ENCODE results near the gene PLXNA4.
"Not testable (repeated sequence)": the region's sequence is repeated elsewhere in the genome, so short reads cannot be mapped to it uniquely, and the experiment has no call there.

PLXNA4 gene

DNA sequence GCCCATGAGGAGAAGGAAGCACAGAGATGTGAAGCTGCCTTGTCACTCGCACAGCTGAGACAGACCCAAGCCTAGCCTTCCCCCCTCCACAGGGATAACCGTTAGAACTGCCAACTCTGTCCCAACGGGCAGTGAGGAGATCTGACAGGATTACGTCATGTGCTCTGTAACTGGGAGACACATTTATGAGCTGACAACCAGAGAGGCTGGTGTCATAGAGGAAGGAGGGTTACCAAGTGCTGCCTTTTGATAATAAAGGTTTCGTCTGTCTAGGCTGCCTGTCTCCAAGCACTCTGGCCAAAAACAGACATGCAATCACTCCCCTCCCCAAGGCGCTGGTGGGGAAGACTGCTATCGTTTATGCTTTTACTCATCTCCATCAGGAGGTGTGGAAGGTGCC, 165.9 kb downstream of the PLXNA4 start:
- DNase-seq, result no peak

DNA sequence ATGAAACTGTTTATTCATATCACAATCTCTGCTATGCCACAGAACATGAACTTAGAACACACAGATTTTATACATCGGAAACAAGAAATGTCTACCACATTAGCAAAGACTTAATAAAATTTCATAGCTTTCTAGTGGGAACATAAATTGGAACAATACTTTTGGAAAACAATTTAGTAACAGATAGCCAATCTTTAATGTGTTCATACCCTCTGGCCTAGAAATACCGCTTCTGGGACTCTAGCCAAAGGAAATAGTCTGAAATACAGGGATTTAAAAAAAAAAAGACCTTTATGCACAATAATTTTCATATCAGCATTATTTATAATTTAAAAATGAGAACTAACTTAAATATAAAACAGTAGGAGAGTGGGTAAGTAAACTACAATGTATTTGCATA, 168.5 kb downstream of the PLXNA4 start:
- no peak for DNase-seq

DNA sequence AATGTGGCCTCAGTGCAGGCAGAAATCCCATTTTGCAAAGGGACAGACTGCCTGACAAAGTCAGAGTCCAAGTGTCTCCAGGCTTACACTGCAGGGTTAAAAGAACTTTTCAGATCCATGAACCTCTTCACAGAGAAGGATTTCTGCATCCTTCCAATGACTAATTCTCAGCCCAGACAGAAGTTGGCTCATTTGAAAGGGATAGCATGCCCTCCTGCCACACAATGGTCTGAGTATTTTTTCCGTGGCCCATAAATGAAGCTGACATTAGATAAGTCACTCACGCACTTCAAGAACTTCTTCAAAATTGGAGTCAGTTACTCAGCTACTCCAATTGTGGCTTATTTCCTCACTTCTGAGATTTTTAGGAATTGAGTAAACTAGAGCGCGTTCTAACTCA, 170.2 kb downstream of the PLXNA4 start:
- no peak for DNase-seq

- DNase-seq, result no peak
Observed at GRCh38 chr7:132404261-132404660, 172.0 kb downstream of the PLXNA4 start.

GRCh38 chr7:132403465-132404110, 172.7 kb downstream of the PLXNA4 start:
- no peak for DNase-seq

DNA sequence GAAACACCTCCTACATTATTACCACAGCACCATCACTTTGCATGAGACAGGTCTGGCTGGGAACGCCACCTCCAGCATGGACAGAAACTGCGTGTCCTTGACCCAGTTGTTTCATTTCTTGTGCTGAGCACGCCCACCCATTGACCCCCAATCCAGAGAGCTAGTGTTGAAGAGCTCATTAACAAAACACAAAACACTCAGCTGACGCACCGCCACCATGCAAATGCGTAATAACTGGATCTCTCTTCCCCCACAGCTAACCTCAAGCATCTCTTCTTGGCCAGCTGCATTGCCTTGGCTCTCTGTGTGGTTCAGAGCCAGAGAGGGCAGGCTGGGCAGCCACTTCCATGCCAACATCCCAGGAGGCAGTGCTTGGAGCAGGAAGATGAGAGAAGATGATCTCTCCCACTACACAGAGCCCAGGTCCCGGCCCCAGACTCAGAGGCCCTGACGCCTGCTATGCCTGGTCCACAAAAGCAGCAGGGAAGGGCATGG, 173.5 kb downstream of the PLXNA4 start:
- DNase-seq, result no peak

DNA sequence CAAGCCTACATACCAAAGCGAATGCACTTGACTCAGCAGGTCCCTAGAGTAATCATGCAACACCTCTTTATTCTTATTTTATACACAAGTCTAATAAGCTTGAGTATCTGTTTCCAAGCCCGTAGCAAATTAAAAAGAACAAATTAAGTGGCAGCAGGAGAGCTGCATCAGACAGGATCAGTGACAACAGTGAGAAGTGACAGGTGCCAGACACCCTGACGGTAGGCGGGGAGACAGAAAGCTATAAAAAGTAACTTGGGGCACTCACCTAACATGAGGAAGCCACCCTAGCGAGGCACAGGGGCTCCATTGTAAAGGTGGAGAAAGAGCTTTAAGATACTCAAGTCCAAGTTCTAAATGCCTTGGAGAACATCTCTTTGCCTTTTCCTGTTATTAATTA, 174.2 kb downstream of the PLXNA4 start:
- DNase-seq, result no peak

DNA sequence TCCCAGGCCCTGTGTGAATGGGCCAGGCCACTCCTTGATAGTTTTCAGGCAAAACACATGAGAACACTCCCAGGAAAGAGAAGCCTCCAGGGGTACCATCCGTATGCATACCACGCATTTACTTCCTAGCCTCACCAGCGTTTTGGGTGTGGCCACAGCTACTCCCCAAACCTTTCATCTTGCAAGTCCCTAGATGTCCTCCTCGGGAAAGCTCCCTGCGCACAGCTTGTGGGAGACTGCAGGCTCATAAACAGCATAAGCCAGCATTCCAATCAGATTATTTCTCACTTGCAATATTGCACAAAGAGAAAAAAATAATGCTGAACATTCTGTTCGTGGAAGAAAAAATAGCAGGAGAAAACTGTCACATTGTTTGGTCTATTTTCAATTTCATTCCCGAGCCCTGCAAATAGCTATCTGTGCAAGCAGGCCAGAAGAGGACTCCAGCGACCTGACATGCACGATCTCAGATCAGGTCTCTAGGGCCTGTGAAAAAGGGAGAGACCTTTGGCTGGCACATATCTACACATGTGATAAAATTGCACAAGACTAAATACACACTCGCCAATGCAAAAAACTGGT, 175.6 kb downstream of the PLXNA4 start:
- no peak for DNase-seq

DNA sequence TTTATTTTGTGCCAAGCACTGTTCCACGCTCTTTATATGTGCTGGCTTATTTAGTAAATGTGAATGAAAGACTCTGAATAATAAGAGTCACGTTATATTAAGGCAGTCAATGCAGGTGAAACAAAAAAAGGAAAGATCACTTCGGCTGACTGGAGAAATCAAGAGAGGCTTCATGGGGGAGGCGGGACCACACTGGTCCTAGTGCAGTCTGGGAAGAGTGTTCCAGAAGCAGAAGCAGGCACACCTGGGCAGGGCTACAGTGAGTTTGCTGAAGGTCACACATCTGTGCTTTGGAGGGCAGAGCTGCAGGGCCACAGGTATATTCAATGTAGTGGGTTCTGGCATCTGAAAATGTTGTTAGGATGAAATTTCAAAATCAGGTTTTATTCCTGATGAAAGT, 176.9 kb downstream of the PLXNA4 start:
- DNase-seq, result no peak

GRCh38 chr7:132398253-132398925, 177.9 kb downstream of the PLXNA4 start:
- DNase-seq, result no peak

DNA sequence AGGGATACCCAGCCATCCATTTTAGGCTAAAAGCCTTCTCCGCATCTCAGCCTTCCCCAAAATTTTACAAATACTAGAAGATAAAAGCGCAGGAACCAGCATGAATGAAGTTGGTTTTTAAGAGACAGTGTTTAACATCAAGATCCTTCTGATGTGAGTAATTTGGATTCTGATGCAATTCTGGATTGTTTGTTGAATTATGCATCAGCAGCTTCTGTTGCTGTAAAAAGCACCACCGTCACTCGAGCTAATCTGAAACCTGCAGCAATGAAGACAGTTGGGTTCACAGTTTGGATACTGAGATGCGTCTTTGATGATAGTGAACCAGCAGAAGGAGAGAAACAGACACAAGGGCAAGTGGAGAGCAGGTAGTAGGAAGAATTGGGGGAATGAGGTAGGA, 179.2 kb downstream of the PLXNA4 start:
- DNase-seq, result no peak

GRCh38 chr7:132395361-132395760, 180.9 kb downstream of the PLXNA4 start:
- no peak for DNase-seq

- DNase-seq, result no peak
Observed at GRCh38 chr7:132394283-132395198, 181.7 kb downstream of the PLXNA4 start.

- DNase-seq, result no peak
Observed at GRCh38 chr7:132393789-132394261, 182.4 kb downstream of the PLXNA4 start.

DNA sequence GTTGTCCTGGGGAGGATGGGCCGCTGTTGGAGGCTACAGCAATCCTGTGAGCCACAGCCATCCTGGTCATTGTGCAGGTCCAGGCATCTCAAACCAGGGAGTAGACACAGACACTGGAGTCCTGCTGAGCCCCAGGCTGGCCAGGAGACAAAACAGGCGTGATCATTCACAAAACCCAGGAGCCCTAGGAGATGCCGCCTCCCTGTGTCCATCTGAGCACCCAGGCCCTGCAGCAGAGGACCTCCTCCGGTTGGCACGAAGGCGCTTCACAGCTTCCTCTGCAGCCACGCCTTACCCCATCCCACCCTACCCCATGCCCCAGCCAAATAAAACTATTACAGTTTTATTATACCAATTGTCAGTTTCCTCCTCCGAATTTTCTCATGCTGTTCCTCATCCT, 183.6 kb downstream of the PLXNA4 start:
- no peak for DNase-seq

GRCh38 chr7:132390705-132391104, 185.6 kb downstream of the PLXNA4 start:
- DNase-seq, result no peak

GRCh38 chr7:132390049-132390448, 186.2 kb downstream of the PLXNA4 start:
- DNase-seq, result not testable (repeated sequence)

GRCh38 chr7:132388688-132389087, 187.6 kb downstream of the PLXNA4 start:
- DNase-seq, result no peak

- no peak for DNase-seq
Observed at GRCh38 chr7:132387596-132387995, 188.7 kb downstream of the PLXNA4 start.

- no peak for DNase-seq
Observed at GRCh38 chr7:132386201-132386681, 190.0 kb downstream of the PLXNA4 start.

GRCh38 chr7:132383962-132384361, 192.3 kb downstream of the PLXNA4 start:
- no peak for DNase-seq

- no peak for DNase-seq
Observed at GRCh38 chr7:132381742-132382472, 194.4 kb downstream of the PLXNA4 start.
